NOMO-1 treated with DMSO at 0.1 percent for 48 hours (cell line): ENCODE measurements around the gene ABL2.

ENCODE experiments used
- DNase-seq: peaks from one replicate; lab custom pipeline; 2025; ENCODE audit not compliant: unreplicated experiment; lab: John Stamatoyannopoulos, UW

The ABL2 gene

DNA sequence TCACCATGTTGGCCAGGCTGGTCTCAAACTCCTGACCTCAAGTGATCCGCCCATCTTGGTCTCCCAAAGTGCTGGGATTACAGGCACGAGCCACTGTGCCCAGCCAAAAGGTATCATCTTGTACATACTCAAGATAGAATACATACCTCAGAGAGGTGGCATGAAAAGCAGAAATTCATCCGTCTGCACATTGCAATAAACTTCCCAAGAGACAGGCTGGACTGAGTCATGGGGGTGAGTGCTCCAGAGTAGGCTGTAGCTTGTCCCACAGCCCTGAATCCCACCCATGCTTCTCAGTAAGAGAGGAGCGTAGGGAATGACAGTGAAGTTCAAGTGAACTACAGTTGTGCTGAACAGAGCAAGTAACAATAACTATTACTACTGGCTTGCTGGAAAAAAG is 127.9 kb downstream of the ABL2 start:
- DNase-seq = no peak

GRCh38 chr1:179099891-179100290 is 129.6 kb downstream of the ABL2 start:
- DNase-seq = no peak

DNA sequence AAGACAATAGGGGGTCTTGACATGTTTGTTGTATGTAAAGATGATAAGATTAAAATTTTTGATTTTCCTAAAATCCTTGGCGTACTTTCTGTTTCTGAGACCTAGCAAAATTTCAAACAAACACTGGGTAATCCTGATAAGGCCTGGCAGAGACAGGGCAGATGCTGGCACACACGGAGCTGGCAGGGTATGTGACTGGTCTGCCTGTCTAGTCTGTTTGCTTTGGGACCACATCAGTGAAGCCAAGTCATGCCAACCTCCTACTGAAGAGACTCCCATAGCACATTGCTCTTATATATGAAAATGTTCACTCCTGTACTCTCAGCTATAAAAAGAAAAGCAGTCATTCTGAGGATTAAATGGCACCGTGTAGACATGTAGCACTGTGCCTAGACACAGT is 133.6 kb downstream of the ABL2 start:
- DNase-seq = no peak

GRCh38 chr1:179095377-179095776 is 134.1 kb downstream of the ABL2 start:
- no peak for DNase-seq

- no peak for DNase-seq
Observed at GRCh38 chr1:179094818-179095217, 134.7 kb downstream of the ABL2 start.

- no peak for DNase-seq
Observed at GRCh38 chr1:179092896-179093461, 136.5 kb downstream of the ABL2 start.

- no peak for DNase-seq
Observed at GRCh38 chr1:179091691-179092165, 137.7 kb downstream of the ABL2 start.

DNA sequence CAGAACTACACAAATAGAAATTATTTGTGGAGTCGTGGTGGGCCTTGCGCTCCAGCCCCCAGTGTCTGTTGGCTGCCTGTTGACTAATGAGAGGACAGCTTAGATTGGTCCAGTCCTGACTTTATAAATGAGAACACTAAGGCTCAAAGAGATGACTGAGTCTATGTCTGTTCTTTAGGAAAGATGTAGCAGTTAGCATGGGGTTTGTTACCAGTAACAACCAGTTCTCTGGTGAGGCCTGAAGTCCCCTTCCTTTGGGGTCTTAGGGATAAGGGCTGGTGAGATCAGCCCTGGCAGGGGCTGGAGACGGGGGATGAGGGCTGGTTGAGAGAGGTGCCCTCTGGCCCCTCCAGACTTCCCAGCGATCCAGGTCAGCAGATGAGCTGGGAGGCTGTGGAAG is 138.6 kb downstream of the ABL2 start:
- no peak for DNase-seq

- no peak for DNase-seq
Observed at GRCh38 chr1:179090522-179090921, 139.0 kb downstream of the ABL2 start.

- no peak for DNase-seq
Observed at GRCh38 chr1:179089827-179090482, 139.5 kb downstream of the ABL2 start.

- DNase-seq = no peak
Observed at GRCh38 chr1:179087665-179088064, 141.8 kb downstream of the ABL2 start.

- DNase-seq = no peak
Observed at GRCh38 chr1:179083533-179083932, 145.9 kb downstream of the ABL2 start.

- peak; percentile 36 for DNase-seq
Observed at GRCh38 chr1:179082999-179083335, 146.5 kb downstream of the ABL2 start.

- no peak for DNase-seq
Observed at GRCh38 chr1:179082333-179082998, 147.0 kb downstream of the ABL2 start.

GRCh38 chr1:179081687-179082332 is 147.7 kb downstream of the ABL2 start, which contains the start of gene TOR3A:
Gene TOR3A (plus strand): TSS chr1:179082070. CDS start chr1:179082129, 59 bp downstream.
- peak; percentile 77 for DNase-seq

- DNase-seq = peak; percentile 48
Observed at GRCh38 chr1:179080866-179081686, 148.4 kb downstream of the ABL2 start.

GRCh38 chr1:179079113-179079761 is 150.2 kb downstream of the ABL2 start:
- DNase-seq = peak; percentile 76

GRCh38 chr1:179077396-179077795 is 152.1 kb downstream of the ABL2 start:
- no peak for DNase-seq

- no peak for DNase-seq
Observed at GRCh38 chr1:179066471-179066870, 163.0 kb downstream of the ABL2 start.
